DOHH2 (cell line): ENCODE measurements around the gene KISS1R.

ENCODE experiments used
- H3F3A ChIP-seq: fragments of 200-600 bp; sonication (generic), shearing (Covaris generic); 2 replicates; pipeline ENCODE4 v1.6.0; 2016; ENCODE audit warnings: antibody characterized with exemption, mild to moderate bottlenecking; ENCODE audit not compliant: control insufficient read depth, insufficient read depth
- H3K27ac ChIP-seq: fragments of 200-600 bp; sonication (generic); 2 replicates; pipeline ENCODE4 v1.5.1; 2014; ENCODE audit warnings: low read depth, mild to moderate bottlenecking, low read length, moderate library complexity
- H3K27me3 ChIP-seq: fragments of 200-600 bp; sonication (generic); 2 replicates; pipeline ENCODE4 v1.6.1; 2014; ENCODE audit warnings: mild to moderate bottlenecking, low read length, mixed read lengths; ENCODE audit not compliant: control insufficient read depth
- H3K36me3 ChIP-seq: fragments of 200-600 bp; sonication (generic); 2 replicates; pipeline ENCODE4 v1.6.1; 2014; ENCODE audit warnings: mild to moderate bottlenecking, low read length, moderate library complexity, mixed read lengths; ENCODE audit not compliant: control insufficient read depth
- H3K4me1 ChIP-seq: fragments of 200-600 bp; sonication (generic); 2 replicates; pipeline ENCODE4 v1.6.1; 2014; ENCODE audit warnings: mild to moderate bottlenecking, low read length, mixed read lengths; ENCODE audit not compliant: control insufficient read depth
- H3K4me2 ChIP-seq: fragments of 200-600 bp; sonication (generic); 2 replicates; pipeline ENCODE4 v1.6.0; 2014; ENCODE audit warnings: mild to moderate bottlenecking, low read length, moderate library complexity
- H3K4me3 ChIP-seq: fragments of 200-600 bp; sonication (generic); 2 replicates; pipeline ENCODE4 v1.5.1; 2014; ENCODE audit warnings: mild to moderate bottlenecking, low read length, mixed read lengths
- H3K79me2 ChIP-seq: fragments of 200-600 bp; sonication (generic); 2 replicates; pipeline ENCODE4 v1.6.1; 2014; ENCODE audit warnings: mild to moderate bottlenecking, low read length, mixed read lengths; ENCODE audit not compliant: control insufficient read depth
- H3K9me2 ChIP-seq: fragments of 200-600 bp; sonication (generic); replicated peaks from 2 replicates; pipeline ENCODE4 v1.6.1; 2014; ENCODE audit warnings: mild to moderate bottlenecking, low read length, mixed read lengths; ENCODE audit not compliant: control insufficient read depth
- H3K9me3 ChIP-seq: fragments of 200-600 bp; sonication (generic); 2 replicates; pipeline ENCODE4 v1.6.1; 2014; ENCODE audit warnings: antibody characterized with exemption, low read length, mixed read lengths; ENCODE audit not compliant: control insufficient read depth, insufficient read depth
- H4K20me1 ChIP-seq: fragments of 200-600 bp; sonication (generic); 2 replicates; pipeline ENCODE4 v1.6.0; 2014; ENCODE audit warnings: low read depth, mild to moderate bottlenecking, antibody characterized with exemption, low read length, moderate library complexity; ENCODE audit not compliant: control insufficient read depth, insufficient read depth
- EZH2phosphoT487 ChIP-seq: fragments of 200-600 bp; sonication (generic); IDR thresholded peaks from 2 replicates; pipeline ENCODE4 v1.6.1; 2017; ENCODE audit warnings: borderline replicate concordance, mild to moderate bottlenecking, antibody characterized with exemption, low read length, moderate library complexity, mixed read lengths
- TF ChIP-seq, protein P1 (sequence below): fragments of 200-600 bp; sonication (generic); IDR thresholded peaks from one replicate; pipeline ENCODE4 v1.5.1; 2014; ENCODE audit warnings: antibody characterized with exemption, mild to moderate bottlenecking, low read depth, low read length; ENCODE audit not compliant: poor library complexity, severe bottlenecking

The KISS1R gene

DNA sequence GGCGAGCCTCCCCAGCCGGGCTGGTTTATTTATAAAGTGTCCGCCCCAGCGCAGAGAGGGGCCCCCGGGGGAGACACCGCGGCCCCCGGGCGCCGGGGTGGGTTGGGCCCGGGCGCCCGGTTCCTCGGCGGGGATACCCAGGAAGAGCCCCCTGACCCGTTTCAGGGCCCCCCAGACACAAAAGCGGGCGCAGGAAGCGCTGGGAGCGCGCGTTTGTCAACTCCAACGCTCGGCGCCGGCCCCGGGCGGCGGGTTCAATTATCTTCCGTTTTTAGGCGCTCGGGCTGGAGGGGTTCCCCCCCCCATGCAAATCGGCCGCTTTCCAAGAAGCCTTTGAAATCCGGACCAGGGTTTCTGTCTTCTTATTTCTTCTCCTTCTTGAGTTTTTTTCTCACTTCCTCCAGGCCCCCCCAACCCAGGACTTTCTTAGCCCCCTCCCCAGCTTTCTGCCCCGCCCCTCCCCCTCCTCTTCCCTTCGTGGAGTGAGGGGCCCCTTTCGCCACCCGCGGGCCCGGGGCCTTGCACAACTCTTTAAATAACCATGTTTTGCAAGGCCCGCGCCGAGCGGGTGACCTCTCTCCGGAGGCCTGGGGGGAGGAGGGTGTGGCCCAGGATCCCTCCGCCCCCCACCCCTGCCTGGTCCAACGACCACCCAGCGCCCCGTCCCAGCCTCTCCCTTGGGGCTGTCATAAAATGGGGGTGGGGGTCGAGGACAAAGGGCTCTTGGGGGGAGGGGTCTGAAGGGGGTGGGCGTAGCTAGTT, 9.6 kb downstream of the KISS1R start:
- H3K27ac ChIP-seq = 0 out of 2 replicates have a peak overlapping the region, but pooled peaks have one; percentile 12
- peak overlapping the region; percentile 76 for H3K4me3 ChIP-seq
- no peaks in the 10 kb centered on the region for H3K9me2 ChIP-seq
- no peaks in the 10 kb centered on the region; the same call in 1 of the 2 replicates for H3F3A ChIP-seq
- peaks cover 8% of the 10 kb centered on the region; the same call in 1 of the 2 replicates for H4K20me1 ChIP-seq
- no peaks in the 10 kb centered on the region for H3K79me2 ChIP-seq
- H3K4me2 ChIP-seq = peak overlapping the region; percentile 87
- H3K36me3 ChIP-seq = no peaks in the 10 kb centered on the region
- TF ChIP-seq, protein P1, sequence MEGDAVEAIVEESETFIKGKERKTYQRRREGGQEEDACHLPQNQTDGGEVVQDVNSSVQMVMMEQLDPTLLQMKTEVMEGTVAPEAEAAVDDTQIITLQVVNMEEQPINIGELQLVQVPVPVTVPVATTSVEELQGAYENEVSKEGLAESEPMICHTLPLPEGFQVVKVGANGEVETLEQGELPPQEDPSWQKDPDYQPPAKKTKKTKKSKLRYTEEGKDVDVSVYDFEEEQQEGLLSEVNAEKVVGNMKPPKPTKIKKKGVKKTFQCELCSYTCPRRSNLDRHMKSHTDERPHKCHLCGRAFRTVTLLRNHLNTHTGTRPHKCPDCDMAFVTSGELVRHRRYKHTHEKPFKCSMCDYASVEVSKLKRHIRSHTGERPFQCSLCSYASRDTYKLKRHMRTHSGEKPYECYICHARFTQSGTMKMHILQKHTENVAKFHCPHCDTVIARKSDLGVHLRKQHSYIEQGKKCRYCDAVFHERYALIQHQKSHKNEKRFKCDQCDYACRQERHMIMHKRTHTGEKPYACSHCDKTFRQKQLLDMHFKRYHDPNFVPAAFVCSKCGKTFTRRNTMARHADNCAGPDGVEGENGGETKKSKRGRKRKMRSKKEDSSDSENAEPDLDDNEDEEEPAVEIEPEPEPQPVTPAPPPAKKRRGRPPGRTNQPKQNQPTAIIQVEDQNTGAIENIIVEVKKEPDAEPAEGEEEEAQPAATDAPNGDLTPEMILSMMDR = no peak
- no peak for TF ChIP-seq EZH2phosphoT487
- H3K4me1 ChIP-seq = peaks cover 27% of the 10 kb centered on the region
- H3K9me3 ChIP-seq = no peaks in the 10 kb centered on the region
- H3K27me3 ChIP-seq = peaks cover 37% of the 10 kb centered on the region

DNA sequence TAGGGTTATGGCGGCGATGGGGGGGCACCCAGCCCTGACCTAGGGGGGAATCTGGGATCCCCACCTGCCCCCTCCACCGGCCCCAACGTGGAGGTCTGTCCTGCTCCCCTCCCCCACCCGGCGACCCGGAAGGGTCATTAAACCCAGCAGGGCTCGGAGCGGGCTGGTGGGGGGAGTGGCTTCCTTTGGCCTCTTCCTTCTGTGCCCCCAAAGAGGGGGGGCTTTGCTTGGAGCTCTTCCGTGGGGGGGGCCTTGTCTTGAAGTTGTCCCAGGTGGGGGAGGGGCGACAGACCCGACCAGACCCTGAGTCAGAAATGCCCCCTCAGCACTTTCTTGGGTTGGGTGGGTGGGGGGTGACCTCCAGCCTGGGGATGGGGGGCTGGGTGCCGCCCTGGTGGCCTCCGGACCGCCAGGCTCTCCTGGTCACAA, 10.2 kb downstream of the KISS1R start:
- no peaks in the 10 kb centered on the region for H3K9me2 ChIP-seq
- H3F3A ChIP-seq = no peaks in the 10 kb centered on the region; the same call in 1 of the 2 replicates
- no peaks in the 10 kb centered on the region for H3K36me3 ChIP-seq
- no peak overlapping the region for H3K4me3 ChIP-seq
- no peaks in the 10 kb centered on the region for H3K9me3 ChIP-seq
- peaks cover 11% of the 10 kb centered on the region; the same call in 1 of the 2 replicates for H4K20me1 ChIP-seq
- H3K27me3 ChIP-seq = peaks cover 36% of the 10 kb centered on the region
- no peak for TF ChIP-seq EZH2phosphoT487
- TF ChIP-seq, protein P1 = no peak
- H3K27ac ChIP-seq = no peak overlapping the region
- no peaks in the 10 kb centered on the region for H3K79me2 ChIP-seq
- H3K4me2 ChIP-seq = peak overlapping the region; percentile 87
- H3K4me1 ChIP-seq = peaks cover 27% of the 10 kb centered on the region

DNA sequence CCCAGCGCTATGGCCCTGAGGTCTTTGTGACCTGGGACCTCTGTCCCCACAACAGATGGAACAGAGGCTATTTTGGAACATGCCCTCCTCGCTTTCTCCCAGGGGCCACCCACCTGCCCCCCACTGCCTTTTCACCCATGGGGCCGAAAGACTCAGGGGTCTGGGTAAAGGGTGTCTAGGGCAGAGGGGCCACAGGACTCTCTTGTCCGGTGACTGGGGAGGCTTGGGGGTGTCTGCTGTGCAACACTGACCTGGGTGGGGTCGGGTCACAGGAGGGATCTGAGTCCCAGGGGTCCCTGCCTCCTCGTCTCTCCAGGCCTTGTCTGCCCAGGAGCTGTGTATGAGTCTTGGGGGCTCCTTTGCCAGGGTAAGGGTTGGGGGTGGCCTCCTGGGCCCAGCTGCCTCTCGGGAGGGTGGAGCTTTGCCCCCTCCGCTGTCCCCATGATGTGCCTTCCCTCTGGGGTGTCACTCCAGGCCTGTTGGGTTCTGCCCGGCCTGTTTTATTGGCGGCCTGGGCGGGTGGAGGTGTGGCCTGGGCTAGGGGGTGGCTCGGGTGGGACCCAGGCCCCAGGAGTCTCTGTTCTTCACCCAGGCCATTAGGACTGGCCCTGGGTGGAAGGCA, 10.8 kb downstream of the KISS1R start:
- H3K4me1 ChIP-seq = peaks cover 27% of the 10 kb centered on the region
- H3K36me3 ChIP-seq = no peaks in the 10 kb centered on the region
- H3K9me3 ChIP-seq = no peaks in the 10 kb centered on the region
- H3F3A ChIP-seq = no peaks in the 10 kb centered on the region; the same call in 1 of the 2 replicates
- peaks cover 11% of the 10 kb centered on the region; the same call in 1 of the 2 replicates for H4K20me1 ChIP-seq
- H3K79me2 ChIP-seq = no peaks in the 10 kb centered on the region
- H3K27me3 ChIP-seq = peaks cover 36% of the 10 kb centered on the region
- H3K9me2 ChIP-seq = no peaks in the 10 kb centered on the region
- no peak overlapping the region for H3K4me2 ChIP-seq
- no peak for TF ChIP-seq EZH2phosphoT487
- TF ChIP-seq, protein P1 = no peak
- H3K27ac ChIP-seq = no peak overlapping the region
- H3K4me3 ChIP-seq = no peak overlapping the region
